ENCODE data around the gene DCLRE1A.

DNA sequence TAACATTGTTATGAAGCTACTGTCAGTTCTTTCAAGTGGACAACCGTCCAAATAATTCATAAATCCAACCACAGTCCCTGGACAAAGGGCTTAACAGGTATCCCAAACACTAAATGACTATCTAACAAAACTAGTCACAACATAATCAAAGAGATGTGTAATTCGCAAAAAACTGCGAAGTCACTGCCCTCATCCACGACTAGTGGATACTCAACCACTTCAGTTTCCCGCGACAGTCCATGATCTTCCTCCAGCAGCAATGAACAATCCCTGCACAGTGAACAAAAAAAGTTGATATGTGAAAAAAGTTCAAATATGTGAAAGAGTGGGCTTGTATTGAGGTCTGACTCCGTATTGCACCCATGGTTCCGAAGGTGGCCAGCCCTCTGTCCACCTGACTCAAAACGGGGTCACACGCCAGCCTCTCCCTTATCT lies 287 bp downstream of the DCLRE1A start:
- TF ChIP-seq, protein P1, sequence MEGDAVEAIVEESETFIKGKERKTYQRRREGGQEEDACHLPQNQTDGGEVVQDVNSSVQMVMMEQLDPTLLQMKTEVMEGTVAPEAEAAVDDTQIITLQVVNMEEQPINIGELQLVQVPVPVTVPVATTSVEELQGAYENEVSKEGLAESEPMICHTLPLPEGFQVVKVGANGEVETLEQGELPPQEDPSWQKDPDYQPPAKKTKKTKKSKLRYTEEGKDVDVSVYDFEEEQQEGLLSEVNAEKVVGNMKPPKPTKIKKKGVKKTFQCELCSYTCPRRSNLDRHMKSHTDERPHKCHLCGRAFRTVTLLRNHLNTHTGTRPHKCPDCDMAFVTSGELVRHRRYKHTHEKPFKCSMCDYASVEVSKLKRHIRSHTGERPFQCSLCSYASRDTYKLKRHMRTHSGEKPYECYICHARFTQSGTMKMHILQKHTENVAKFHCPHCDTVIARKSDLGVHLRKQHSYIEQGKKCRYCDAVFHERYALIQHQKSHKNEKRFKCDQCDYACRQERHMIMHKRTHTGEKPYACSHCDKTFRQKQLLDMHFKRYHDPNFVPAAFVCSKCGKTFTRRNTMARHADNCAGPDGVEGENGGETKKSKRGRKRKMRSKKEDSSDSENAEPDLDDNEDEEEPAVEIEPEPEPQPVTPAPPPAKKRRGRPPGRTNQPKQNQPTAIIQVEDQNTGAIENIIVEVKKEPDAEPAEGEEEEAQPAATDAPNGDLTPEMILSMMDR (IDR thresholded peaks at IDR 0.05) = no peak
- no peak for TF ChIP-seq EP300 (IDR thresholded peaks at IDR 0.05)

Measured in sigmoid colon (tissue), 4 donors.